GM12801 (cell line): Measurements from ENCODE around the gene NIP7.

Source experiments
- TF ChIP-seq, protein P1 (sequence below): IDR thresholded peaks from one replicate; pipeline ENCODE4 v1.5.1; 2011; ENCODE audit warnings: control low read depth; ENCODE audit not compliant: insufficient read length; ENCODE audit errors: extremely low read depth

Gene NIP7

DNA sequence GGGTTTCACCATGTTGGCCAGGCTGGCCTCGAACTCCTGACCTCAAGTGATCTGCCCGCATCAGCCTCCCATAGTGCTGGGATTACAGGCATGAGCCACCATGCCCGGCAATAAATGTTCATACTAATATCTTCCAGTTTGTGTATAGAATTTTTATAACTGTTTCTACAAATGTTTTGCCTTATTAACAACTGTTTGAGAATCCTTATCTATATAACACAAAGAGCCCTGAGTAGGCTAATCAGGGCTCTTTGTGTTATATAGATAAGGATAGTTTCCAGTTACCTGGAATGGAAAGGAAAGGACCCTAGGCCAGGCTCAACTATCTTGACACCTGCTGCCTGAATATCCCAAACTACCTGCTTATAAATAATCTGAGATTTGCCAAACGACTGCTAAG lies 29.3 kb downstream of the NIP7 start:
- TF ChIP-seq, protein P1, sequence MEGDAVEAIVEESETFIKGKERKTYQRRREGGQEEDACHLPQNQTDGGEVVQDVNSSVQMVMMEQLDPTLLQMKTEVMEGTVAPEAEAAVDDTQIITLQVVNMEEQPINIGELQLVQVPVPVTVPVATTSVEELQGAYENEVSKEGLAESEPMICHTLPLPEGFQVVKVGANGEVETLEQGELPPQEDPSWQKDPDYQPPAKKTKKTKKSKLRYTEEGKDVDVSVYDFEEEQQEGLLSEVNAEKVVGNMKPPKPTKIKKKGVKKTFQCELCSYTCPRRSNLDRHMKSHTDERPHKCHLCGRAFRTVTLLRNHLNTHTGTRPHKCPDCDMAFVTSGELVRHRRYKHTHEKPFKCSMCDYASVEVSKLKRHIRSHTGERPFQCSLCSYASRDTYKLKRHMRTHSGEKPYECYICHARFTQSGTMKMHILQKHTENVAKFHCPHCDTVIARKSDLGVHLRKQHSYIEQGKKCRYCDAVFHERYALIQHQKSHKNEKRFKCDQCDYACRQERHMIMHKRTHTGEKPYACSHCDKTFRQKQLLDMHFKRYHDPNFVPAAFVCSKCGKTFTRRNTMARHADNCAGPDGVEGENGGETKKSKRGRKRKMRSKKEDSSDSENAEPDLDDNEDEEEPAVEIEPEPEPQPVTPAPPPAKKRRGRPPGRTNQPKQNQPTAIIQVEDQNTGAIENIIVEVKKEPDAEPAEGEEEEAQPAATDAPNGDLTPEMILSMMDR = no peak

DNA sequence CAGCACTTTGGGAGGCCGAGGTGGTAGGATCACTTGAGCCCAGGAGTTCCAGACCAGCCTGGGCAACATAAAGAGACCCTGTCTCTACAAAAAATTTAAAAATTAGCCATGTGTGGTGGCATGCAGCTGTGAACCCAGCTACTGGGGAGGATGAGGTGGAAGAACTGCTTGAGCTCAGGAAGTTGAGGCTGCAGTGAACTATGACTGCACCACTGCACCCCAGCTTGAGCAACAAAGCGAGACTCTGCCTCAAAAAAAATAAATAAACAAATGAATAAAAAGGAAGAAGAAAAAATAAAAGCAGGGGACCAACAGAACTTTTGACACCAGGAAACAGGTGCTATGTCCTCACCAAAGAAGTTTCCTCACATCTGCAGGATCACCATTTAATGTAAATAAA lies 32.0 kb downstream of the NIP7 start:
- TF ChIP-seq, protein P1 = no peak

DNA sequence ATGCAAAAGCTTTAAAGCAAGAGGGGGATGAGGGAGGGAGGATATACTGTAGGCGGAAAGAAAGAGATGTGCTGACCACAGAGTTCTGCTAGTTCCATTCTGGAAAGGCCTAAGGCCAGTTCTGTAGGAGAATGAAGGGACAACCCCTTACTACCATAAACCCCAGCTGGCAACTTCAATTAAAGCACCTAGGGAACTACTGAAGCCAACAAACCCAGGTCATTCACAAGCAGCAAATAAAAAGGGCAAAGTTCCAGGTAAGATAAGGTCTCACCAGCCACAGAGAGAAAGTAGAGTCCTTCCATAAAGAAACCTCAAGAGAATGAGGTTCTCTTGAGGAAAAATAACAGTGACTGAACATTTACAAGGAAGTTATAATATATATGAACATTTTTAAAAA lies 33.4 kb downstream of the NIP7 start:
- TF ChIP-seq, protein P1 = no peak

DNA sequence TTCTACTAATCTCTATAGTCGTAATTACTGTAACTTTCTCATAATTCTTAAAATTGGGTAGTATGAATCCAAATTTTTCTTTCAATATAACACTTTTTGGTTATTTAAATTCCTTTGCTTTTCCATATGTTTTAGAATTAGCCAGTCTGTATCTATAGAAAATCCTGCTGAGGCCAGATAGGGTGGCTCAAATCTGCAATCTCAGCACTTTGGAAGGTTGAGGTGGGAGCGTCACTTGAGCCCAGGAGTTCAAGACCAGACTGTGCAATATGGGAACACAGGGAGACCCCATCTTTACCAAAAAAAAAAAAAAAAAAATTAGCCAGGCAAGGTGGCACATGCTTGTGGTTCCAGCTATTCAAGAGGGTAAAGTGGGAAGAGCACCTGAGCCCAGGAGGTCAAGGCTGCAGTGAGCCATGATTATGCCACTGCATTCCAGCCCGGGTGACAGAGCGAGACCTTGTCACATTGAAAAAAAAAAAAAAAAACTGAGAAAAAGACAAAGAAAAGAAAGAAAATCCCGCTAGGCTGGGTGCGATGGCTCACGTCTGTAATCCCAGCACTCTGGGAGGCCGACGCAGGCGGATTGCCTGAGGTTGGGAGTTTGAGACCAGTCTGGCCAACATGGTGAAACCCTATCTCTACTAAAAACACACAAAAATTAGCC lies 37.0 kb downstream of the NIP7 start:
- TF ChIP-seq, protein P1 = no peak

DNA sequence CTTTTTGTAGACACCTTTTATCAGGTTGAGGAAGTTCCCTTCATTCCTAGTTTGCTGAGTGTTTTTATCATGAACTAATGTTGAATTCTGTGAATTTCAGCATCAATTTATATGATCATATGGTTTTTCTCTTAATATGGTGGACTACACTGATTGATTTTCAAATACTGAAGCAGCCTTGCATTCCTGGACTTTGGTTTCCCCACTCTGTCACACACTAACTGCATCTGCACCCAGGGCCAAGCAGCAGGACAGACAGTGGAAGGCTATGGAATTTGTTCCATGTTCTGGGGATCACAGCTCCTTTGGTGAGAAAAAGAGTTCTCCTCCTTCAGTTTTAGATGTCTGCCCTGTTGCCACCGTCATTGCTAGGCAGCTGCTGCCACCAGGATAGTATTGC lies 38.5 kb downstream of the NIP7 start:
- TF ChIP-seq, protein P1 = no peak

DNA sequence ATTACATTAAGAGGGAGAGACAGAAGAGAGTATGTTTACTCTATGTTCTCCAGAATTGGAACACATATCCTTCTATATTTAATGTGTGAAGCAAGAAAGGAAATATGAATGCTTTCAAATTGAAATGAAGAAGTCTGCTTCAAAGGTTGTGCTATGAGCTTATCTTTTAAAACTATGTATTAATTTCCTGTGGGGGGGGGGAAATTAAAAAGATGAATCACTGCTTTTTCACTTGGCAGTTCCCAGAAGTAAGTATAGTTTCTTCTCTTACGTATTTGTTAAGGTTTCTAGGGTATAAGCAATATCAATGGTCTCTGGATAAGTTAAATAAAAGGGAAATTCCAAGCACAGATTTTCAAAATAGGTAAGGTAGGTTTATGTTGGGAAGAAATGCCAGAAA lies 39.2 kb downstream of the NIP7 start:
- TF ChIP-seq, protein P1 = no peak

DNA sequence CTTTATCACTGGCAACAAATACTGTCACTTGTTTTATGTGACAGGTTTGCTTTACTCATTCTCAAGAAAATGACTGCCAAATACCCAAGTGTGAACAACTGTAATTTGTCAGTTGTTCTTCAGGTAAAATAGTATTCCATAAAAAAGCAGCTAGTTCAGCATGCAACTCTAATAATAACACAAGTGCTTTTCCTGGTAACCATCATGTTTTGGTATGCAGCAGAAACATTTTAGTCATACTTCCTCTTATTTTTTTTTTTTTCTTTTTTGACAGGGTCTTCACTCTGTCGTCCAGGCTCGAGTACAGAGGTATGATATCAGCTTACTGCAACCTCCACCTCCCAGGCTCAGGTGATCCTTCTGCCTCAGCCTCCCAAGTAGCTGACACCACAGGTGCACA lies 41.7 kb downstream of the NIP7 start:
- TF ChIP-seq, protein P1 = no peak
